Progenitor cell of endocrine pancreas (in vitro differentiated cells): ENCODE data around the gene VPS33B. TPM values are rescaled to one million over a fixed set of nuclear protein-coding genes. Genes with fewer than 3 reads are reported as not detected.

Experiments used
- DNase-seq: peaks from one replicate; pipeline ENCODE4 v3.0.0; 2021; ENCODE audit warnings: low spot score; ENCODE audit not compliant: unreplicated experiment
- H3K27ac Mint-ChIP-seq: 2 replicates; pipeline ENCODE4 v1.8.0; 2021; ENCODE audit warnings: mild to moderate bottlenecking, moderate library complexity, mixed read lengths
- H3K27me3 Mint-ChIP-seq: 2 replicates; pipeline ENCODE4 v1.8.0; 2021; ENCODE audit warnings: mixed read lengths
- H3K36me3 Mint-ChIP-seq: 2 replicates; pipeline ENCODE4 v1.8.0; 2022; ENCODE audit warnings: mixed read lengths; ENCODE audit not compliant: insufficient read depth
- H3K4me1 Mint-ChIP-seq: 2 replicates; pipeline ENCODE4 v1.8.0; 2021; ENCODE audit warnings: low read depth, mixed read lengths
- H3K4me3 Mint-ChIP-seq: 2 replicates; pipeline ENCODE4 v1.8.0; 2021; ENCODE audit warnings: low read depth, mild to moderate bottlenecking, moderate library complexity, mixed read lengths
- H3K9me3 Mint-ChIP-seq: 2 replicates; pipeline ENCODE4 v1.8.0; 2021; ENCODE audit warnings: low read depth, mixed read lengths
- CTCF ChIP-seq: fragments of 200-600 bp; sonication (generic); IDR thresholded peaks from one replicate; pipeline ENCODE4 v1.5.0; 2021; ENCODE audit warnings: antibody characterized with exemption, mild to moderate bottlenecking; ENCODE audit not compliant: unreplicated experiment
- total RNA-seq: library from RNA; stranded (reverse); gene quantifications from 2 replicates; pipeline ENCODE4 v1.2.1, GENCODE V29; 2021

VPS33B gene
- total RNA-seq, 1 donor from 2014 or later = 28.0 TPM

DNA sequence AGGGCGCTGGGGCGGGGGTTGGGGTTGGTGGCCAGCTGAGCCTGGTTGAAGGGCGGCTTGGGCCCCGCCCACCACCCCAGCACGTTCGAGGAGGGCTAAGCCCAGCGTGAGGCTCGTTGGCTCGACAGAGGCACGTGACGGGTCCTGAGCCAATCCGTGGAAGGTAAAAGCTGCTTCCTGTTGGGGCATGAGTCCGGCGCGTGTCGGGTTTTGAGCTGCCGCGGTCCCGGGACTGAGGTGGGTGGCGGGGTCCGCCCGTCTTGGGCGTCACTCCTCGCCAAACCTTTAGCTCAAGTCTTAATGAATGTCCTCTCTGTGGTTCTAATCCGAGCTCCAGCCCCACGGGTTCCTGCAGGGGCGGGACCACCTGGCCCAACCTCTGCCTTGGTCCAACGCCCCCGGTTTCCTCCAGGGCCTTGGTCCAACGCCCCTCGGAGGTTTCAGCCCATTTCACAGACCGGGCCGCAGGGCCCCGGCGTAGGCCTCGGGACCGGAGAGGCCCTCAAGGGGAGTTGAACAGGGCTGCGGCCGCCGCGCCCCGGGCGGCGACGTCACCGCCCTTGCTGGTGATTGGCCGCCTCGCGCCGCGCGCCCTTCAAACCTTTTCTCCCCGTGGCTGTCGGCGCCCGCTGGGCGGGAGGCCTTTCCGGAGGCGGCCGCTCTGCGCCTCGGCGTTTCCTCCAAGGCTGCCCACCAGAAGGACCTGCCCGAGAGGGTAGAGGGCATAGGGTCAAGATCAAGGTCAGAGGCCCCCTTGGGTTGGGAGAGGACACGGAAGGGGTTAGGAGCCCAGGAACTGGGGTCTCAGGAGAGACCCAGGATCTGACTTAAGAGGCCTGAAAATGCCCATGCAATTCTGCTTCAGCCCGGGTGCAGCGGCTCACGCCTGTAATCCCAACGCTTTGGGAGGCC lies 67.4 kb downstream of the VPS33B start, which contains the start of gene RCCD1:
Gene RCCD1, plus strand, starts transcription at position 173 of the 912 bp plus-strand sequence. CDS start 1,851 bp downstream, outside the sequence.
- peak within 1 kb of the TSS; percentile 95 for H3K27ac Mint-ChIP-seq
- H3K36me3 Mint-ChIP-seq = peaks cover 9% of the 10 kb centered on the region
- TF ChIP-seq CTCF = no peak
- no peaks in the 10 kb centered on the region for H3K27me3 Mint-ChIP-seq
- H3K9me3 Mint-ChIP-seq = no peaks in the 10 kb centered on the region
- H3K4me3 Mint-ChIP-seq = peak within 1 kb of the TSS; percentile 86
- peak; percentile 80 for DNase-seq
- peaks cover 9% of the 10 kb centered on the region for H3K4me1 Mint-ChIP-seq

DNA sequence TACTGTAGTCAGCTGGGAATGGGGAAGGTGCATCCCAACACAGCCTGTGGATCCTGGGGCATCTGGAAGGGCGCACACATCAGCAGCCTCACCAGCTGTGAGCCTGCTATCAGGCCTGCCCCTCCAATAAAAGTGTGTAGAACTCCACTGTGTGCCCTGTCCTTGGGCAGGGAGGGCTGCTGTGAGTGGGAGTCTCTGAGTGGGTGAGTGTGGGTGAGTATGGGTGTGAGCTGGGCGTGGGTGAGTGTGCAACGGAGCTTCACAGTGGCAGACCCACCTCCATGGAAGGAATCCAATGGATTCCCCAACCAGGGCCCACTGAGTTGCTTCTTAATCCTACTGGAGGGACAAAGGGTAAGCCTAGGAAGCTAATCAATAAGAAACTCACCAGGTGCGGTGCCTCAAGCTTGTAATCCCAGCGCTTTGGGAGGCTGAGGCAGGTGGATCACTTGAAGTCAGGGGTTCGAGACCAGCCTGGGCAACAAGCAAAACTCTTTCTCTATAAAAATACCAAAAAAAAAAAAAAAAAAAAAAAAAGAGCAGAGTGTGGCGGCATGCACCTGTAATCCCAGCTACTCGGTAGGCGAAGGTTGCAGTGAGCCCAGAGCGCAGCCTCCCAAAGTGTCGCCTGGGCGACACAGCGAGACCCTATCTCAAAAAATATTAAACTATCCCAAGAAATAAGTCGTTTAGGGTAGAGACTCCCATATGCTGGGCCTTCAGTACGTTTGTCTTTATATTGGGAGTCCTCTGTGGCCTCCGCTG lies 68.3 kb downstream of the VPS33B start:
- no peak for TF ChIP-seq CTCF
- Mint-ChIP-seq H3K27ac (no peak overlapping the region), H3K9me3 (no peaks in the 10 kb centered on the region), H3K36me3 (peaks cover 6% of the 10 kb centered on the region), H3K27me3 (no peaks in the 10 kb centered on the region), H3K4me1 (peaks cover 9% of the 10 kb centered on the region), H3K4me3 (peak overlapping the region; percentile 86)
- DNase-seq = no peak

DNA sequence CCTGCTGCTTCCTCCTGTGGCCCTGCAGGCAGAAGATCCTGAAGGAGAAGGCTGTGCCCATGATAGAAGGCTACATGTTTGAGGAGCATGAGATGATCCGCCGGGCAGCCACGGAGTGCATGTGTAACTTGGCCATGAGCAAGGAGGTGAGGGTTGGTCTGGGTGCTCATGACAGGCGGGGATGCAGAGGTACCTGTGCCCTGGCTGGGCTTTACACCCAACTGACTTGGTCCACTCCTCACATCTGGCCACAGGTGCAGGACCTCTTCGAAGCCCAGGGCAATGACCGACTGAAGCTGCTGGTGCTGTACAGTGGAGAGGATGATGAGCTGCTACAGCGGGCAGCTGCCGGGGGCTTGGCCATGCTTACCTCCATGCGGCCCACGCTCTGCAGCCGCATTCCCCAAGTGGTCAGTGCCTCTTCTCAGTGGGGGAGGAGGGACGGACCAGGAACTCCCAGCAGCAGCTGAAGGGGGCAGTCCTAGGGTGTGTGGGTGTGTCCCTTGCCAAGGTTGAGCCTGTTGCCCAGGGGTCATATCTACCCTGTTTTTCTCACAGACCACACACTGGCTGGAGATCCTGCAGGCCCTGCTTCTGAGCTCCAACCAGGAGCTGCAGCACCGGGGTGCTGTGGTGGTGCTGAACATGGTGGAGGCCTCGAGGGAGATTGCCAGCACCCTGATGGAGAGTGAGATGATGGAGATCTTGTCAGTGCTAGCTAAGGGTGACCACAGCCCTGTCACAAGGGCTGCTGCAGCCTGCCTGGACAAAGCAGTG lies 69.3 kb downstream of the VPS33B start:
- DNase-seq = no peak
- TF ChIP-seq CTCF = no peak
- H3K27ac Mint-ChIP-seq = peak overlapping the region; percentile 58
- H3K36me3 Mint-ChIP-seq = peaks cover 6% of the 10 kb centered on the region
- no peaks in the 10 kb centered on the region for H3K27me3 Mint-ChIP-seq
- no peaks in the 10 kb centered on the region for H3K9me3 Mint-ChIP-seq
- H3K4me3 Mint-ChIP-seq = no peak overlapping the region
- peaks cover 9% of the 10 kb centered on the region for H3K4me1 Mint-ChIP-seq

GRCh38 chr15:90950676-90951075 lies 71.7 kb downstream of the VPS33B start:
- no peak for TF ChIP-seq CTCF
- no peak for DNase-seq
- no peaks in the 10 kb centered on the region for H3K9me3 Mint-ChIP-seq
- peaks cover 10% of the 10 kb centered on the region for H3K36me3 Mint-ChIP-seq
- H3K4me3 Mint-ChIP-seq = no peak overlapping the region
- no peaks in the 10 kb centered on the region for H3K27me3 Mint-ChIP-seq
- H3K27ac Mint-ChIP-seq = no peak overlapping the region
- H3K4me1 Mint-ChIP-seq = no peaks in the 10 kb centered on the region
